GM10266 (cell line): ENCODE measurements around the gene ARHGEF39.
"Not testable (repeated sequence)": the region's sequence is repeated elsewhere in the genome, so short reads cannot be mapped to it uniquely, and the experiment has no call there.

Experiments
- DNase-seq: peaks from one replicate; pipeline ENCODE4 v3.0.0; 2012; ENCODE audit errors: extremely low spot score
- TF ChIP-seq, protein P1 (sequence below): IDR thresholded peaks from 2 replicates; pipeline ENCODE4 v1.5.1; 2012; ENCODE audit warnings: mild to moderate bottlenecking, low read depth; ENCODE audit not compliant: control insufficient read depth, insufficient read depth; ENCODE audit errors: missing control alignments

Gene ARHGEF39

DNA sequence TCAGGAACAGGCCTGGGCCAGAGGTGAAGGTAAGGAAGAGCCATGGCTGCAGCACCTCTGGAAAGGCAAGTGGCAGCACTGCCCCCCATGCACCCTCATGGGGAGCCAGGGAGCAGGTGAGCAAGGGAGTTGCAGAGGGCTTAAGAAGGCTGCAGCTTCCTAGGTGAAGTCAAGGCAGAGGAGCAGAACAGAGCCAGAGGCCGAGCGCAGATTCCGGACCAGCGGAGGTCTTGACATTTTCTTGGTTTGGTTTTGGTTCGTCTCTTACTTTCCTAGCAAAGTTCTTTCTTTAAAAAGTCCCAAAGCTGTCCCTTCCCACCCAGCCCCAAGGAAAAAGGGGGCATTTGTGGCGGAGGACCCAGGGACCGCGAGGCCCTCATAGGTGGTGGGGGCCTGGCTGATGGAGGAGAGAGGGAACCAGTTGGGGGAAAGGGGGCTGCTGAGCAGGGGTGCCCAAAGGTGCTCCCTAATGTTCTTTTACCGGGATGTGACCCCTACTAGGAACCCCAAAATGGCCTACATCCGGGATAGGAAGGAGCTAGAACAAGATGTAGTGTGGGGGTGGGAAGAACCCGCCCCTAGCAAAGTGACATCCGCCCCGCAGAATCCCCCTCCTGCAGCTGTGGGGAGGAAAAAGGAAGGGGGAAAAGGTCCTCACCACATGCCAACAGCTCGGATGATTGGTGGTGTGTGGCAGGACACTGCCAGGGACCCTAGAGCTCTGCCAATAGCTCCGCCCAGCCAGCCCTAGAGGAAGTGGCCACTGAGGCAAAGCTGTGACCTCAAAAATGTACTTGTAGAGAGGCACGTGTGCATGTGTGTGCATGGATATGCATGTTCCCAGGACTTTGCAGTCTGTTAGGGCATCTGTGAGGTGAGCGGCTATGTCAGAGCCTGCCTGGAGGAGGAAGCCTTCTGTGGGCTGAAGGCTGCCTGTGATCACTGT lies 45.9 kb downstream of the ARHGEF39 start:
- TF ChIP-seq, protein P1, sequence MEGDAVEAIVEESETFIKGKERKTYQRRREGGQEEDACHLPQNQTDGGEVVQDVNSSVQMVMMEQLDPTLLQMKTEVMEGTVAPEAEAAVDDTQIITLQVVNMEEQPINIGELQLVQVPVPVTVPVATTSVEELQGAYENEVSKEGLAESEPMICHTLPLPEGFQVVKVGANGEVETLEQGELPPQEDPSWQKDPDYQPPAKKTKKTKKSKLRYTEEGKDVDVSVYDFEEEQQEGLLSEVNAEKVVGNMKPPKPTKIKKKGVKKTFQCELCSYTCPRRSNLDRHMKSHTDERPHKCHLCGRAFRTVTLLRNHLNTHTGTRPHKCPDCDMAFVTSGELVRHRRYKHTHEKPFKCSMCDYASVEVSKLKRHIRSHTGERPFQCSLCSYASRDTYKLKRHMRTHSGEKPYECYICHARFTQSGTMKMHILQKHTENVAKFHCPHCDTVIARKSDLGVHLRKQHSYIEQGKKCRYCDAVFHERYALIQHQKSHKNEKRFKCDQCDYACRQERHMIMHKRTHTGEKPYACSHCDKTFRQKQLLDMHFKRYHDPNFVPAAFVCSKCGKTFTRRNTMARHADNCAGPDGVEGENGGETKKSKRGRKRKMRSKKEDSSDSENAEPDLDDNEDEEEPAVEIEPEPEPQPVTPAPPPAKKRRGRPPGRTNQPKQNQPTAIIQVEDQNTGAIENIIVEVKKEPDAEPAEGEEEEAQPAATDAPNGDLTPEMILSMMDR, result no peak
- peak; percentile 67 for DNase-seq

DNA sequence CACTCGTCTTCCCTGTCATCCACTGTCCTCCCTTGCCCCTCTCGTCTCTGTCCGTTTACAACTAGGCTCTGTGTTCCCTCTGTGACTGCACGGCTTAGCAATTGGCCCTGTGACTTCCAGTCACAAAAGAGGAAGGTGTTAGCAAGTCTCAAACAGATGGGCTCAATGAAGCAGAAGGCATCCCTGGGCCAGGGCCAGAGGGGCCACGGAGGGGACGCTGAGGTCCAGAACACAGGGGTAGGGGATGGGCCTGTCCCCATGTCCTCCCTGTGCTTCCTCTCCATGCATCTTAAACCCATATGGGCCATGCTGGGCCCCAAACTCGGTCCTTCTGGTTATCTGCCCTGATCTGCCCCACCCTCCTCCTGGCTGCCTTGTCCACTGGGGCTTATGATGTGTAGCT lies 46.7 kb downstream of the ARHGEF39 start, which contains the start of gene CD72:
CD72 (minus strand) TSS at position 89 of the 403 bp plus-strand sequence. CDS start 110 bp downstream, outside the sequence.
- peak; percentile 40 for DNase-seq
- TF ChIP-seq, protein P1, result no peak

DNA sequence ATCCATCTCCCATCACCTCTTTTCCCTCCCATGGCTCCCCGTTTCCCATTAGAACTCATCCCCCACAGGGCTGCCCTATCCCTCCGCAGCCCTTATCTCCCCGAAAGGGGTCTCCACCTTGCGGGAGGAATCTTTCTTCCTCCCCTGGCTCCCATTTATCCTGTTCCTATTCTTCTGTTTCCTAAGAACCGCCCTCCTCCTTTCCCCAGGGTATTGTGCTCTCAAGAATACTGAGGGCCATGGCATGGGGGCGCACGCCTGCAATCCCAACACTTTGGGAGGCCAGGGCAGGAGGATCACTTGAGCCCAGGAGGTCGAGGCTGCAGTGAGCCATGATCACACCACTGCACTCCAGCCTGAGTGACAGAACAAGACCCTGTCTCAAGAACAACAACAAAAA lies 47.4 kb downstream of the ARHGEF39 start:
- no peak for DNase-seq
- TF ChIP-seq, protein P1, result no peak

DNA sequence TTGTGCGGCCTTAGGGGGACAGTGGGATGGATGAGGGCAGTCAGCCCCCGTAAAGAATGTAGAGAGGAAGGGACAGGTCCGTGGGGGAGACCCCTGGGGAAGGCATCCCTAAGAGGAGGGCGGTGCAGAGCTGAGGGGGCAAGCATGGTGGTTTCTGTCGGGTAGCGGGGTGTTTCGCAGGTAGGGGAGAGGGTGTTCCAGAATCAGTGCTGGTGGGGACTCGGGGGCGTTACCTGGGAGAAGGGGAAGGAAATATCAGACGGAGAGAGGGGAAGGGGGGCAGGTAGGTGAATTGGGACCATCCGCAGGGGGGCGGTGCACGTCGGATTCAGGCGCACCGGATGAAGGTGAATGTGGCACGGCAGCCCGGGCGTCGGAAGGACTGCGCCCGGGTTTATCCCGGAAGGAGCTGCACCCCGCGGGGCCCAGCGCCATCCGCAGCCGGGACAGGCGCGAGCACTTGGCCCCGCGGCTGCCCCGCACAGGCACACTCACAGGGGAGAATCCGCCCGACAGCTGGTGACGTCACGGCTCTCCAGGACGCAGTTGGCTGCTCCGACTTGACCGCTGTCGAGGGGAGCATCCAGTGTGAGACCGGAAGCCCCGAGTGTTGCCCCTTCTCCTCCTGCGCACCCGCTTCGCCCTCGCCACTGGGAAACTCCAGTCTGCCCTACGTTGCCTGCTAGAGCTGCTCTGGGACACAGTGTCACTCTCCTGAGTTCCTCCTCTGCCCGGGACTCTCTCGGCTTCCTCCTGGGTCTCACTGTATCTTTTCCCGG lies 48.1 kb downstream of the ARHGEF39 start:
- TF ChIP-seq, protein P1, result peak; percentile 38
- DNase-seq, result peak; percentile 76

DNA sequence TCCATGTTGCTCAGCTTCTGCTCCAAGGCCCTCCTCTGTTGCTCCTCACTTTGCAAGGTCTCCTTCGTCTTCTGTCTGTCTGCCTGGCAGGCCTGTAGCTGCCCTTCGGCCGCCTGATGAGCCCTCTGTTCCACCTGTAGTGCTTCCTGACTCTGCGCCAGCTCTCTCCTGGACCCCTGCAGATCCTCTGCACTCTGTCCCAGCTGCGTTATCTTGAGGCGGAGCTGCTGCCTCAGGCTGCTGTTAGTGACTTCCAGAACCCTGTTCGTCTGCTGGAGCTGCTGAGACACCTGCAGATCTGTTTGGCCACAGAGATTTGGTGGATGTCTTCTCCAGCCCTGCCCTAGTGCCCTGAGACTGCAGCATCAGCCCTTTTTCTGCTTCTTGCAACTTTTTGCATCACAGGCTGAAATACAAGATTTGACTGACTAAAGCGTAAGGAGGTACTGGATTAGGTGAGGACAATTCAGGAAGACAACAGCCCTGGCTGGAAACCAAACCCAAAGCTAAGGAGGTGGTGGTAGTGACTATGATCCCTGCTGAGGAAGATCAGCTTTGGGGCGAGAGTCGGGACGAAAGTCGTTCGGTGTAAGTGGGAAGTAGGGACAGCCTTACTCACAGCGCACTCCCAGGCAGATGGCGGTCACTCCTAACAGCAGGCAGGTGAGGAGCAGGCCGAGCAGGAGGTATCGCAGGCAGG lies 48.9 kb downstream of the ARHGEF39 start:
- no peak for DNase-seq
- TF ChIP-seq, protein P1, result no peak

DNA sequence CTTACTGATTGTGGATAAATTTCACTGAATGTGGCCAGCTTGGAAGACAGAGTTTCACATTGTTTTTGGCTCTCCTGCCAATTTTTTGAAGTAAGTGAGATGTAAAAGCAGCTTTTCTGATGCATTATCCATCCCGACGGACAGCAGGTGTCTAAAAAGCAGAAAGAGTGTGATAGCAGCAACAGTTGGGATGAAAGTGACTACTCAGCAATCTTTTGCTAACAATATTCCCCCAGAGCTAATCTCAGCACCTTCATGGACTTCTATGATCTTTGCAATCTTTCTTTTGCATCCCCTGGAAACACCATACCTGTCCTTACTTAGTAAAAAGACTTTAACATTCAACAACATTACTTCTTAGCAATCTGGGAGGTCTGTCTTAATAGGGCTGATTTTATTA lies 52.2 kb downstream of the ARHGEF39 start:
- TF ChIP-seq, protein P1, result no peak
- DNase-seq, result no peak

DNA sequence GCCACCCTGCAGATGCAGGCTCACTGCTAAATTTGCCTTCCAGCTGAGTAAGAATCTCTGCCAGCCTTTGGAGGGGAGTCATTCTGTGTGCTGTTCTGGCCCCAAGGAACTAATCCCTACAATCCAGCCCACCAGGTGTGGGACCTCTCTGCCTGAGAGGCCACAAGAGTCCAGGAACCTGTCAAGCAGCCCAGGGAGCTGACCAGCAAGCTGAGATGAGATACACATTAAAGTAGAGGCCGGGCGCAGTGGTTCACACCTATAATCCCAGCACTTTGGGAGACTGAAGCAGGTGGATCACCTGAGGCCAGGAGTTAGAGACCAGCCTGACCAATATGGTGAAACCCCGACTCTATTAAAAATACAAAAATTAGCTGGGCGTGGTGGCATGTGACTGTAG lies 52.9 kb downstream of the ARHGEF39 start:
- DNase-seq, result not testable (repeated sequence)
